GM12878 (cell line): ENCODE measurements around the gene SKOR2. TPM values are rescaled to one million over a fixed set of nuclear protein-coding genes. Genes with fewer than 3 reads are reported as not detected.

ENCODE experiments used
- BMI1 ChIP-seq: fragments of 450-650 bp; IDR thresholded peaks from 2 replicates; pipeline ENCODE4 v1.6.1; 2016; ENCODE audit warnings: mild to moderate bottlenecking, moderate library complexity, borderline replicate concordance
- HCFC1 ChIP-seq: fragments of 150-350 bp; IDR thresholded peaks from 2 replicates; pipeline ENCODE4 v1.6.1; 2014; ENCODE audit warnings: low read length
- HDAC6 ChIP-seq: fragments of 200-600 bp; sonication (generic); IDR thresholded peaks from one replicate; pipeline ENCODE4 v1.8.0; 2017; ENCODE audit warnings: antibody characterized with exemption; ENCODE audit not compliant: unreplicated experiment
- JUND ChIP-seq: IDR thresholded peaks from 2 replicates; pipeline ENCODE4 v1.6.1; 2012; ENCODE audit warnings: low read depth, mild to moderate bottlenecking, low read length, improper control_type of control experiment, moderate library complexity
- KLF5 ChIP-seq: fragments of 450-650 bp; IDR thresholded peaks from 2 replicates; pipeline ENCODE4 v1.6.1; 2014; ENCODE audit warnings: mild to moderate bottlenecking; ENCODE audit not compliant: partially characterized antibody
- PAX5 ChIP-seq: IDR thresholded peaks from 2 replicates; pipeline ENCODE4 v1.6.1; 2011; ENCODE audit warnings: low read depth, low read length, borderline replicate concordance
- RAD21 ChIP-seq: IDR thresholded peaks from 2 replicates; pipeline ENCODE4 v1.6.1; 2011; ENCODE audit warnings: mild to moderate bottlenecking, low read depth, low read length, moderate library complexity; ENCODE audit not compliant: insufficient read depth
- RUNX3 ChIP-seq: IDR thresholded peaks from 2 replicates; pipeline ENCODE4 v1.6.1; 2012; ENCODE audit warnings: low read length, inconsistent platforms
- SREBF1 ChIP-seq: IDR thresholded peaks from 2 replicates; pipeline ENCODE4 v1.6.1; 2012; ENCODE audit warnings: mild to moderate bottlenecking, low read length
- STAT1 ChIP-seq: fragments of 450-650 bp; conservative IDR thresholded peaks from 2 replicates; pipeline ENCODE4 v1.6.1; 2014; ENCODE audit warnings: antibody characterized with exemption, mild to moderate bottlenecking
- ZNF622 ChIP-seq: fragments of 450-650 bp; IDR thresholded peaks from 2 replicates; pipeline ENCODE4 v1.6.1; 2017; ENCODE audit warnings: mild to moderate bottlenecking, inconsistent platforms
- polyA plus RNA-seq, 11 experiments: library from polyadenylated mRNA; depleted of rRNA in 4 of 11; unstranded in 6 of 11; stranded (reverse) in 5 of 11; fragments of >200 nt; fragmentation: Nextera tagmentation in 4 of 11; fragmentation: Illumina TruSeq in 1 of 11; extraction: Ambion mirVana in 4 of 11; extraction: Trizol in 1 of 11; gene quantifications; 1 replicate in 1 of 11; 2 replicates in 10 of 11; pipeline versions ENCODE4 v1.2.1 to v1.2.3, GENCODE V29; 2011 to 2016; ENCODE audit warnings: inconsistent platforms in 2 of 11, missing spikeins in 2 of 11, low read depth in 1 of 11
- total RNA-seq, 4 experiments: library from RNA; depleted of rRNA in 3 of 4; stranded (reverse); fragments of >200 nt in 3 of 4; fragmentation: Illumina TruSeq in 1 of 4; extraction: Trizol in 1 of 4; gene quantifications; 2 replicates each; pipeline versions ENCODE4 v1.2.1 to v1.2.3, GENCODE V29; 2013 to 2021
- TF ChIP-seq, protein P1 (sequence below): fragments of 450-650 bp; formaldehyde crosslinking; IDR thresholded peaks from 2 replicates; pipeline ENCODE4 v1.4.0; 2022; ENCODE audit warnings: mild to moderate bottlenecking, moderate library complexity
- TF ChIP-seq, protein P2 (sequence below): fragments of 450-650 bp; IDR thresholded peaks from 2 replicates; pipeline ENCODE4 v1.6.1; 2016; ENCODE audit warnings: mild to moderate bottlenecking
- TF ChIP-seq, protein P3 (sequence below): fragments of 450-650 bp; IDR thresholded peaks from 2 replicates; pipeline ENCODE4 v1.6.1; 2017; ENCODE audit warnings: borderline replicate concordance

SKOR2 gene
- total and polyA plus RNA-seq, 10 of the 15 experiments (the other 5 are each of a cell fraction or from before 2014, with no cell fraction given): not detected

GRCh38 chr18:47261902-47262300 is 10.4 kb upstream of the SKOR2 start (continued):
- TF ChIP-seq, protein P1, sequence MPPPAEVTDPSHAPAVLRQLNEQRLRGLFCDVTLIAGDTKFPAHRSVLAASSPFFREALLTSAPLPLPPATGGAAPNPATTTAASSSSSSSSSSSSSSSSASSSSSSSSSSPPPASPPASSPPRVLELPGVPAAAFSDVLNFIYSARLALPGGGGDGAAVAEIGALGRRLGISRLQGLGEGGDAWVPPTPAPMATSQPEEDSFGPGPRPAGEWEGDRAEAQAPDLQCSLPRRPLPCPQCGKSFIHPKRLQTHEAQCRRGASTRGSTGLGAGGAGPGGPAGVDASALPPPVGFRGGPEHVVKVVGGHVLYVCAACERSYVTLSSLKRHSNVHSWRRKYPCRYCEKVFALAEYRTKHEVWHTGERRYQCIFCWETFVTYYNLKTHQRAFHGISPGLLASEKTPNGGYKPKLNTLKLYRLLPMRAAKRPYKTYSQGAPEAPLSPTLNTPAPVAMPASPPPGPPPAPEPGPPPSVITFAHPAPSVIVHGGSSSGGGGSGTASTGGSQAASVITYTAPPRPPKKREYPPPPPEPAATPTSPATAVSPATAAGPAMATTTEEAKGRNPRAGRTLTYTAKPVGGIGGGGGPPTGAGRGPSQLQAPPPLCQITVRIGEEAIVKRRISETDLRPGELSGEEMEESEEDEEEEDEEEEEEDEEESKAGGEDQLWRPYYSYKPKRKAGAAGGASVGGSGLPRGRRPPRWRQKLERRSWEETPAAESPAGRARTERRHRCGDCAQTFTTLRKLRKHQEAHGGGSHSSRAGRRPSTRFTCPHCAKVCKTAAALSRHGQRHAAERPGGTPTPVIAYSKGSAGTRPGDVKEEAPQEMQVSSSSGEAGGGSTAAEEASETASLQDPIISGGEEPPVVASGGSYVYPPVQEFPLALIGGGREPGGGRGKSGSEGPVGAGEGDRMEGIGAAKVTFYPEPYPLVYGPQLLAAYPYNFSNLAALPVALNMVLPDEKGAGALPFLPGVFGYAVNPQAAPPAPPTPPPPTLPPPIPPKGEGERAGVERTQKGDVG (CRISPR knock-in tag): no peak
- no peak for TF ChIP-seq PAX5
- no peak for TF ChIP-seq RUNX3
- no peak for TF ChIP-seq RAD21
- TF ChIP-seq, protein P2, sequence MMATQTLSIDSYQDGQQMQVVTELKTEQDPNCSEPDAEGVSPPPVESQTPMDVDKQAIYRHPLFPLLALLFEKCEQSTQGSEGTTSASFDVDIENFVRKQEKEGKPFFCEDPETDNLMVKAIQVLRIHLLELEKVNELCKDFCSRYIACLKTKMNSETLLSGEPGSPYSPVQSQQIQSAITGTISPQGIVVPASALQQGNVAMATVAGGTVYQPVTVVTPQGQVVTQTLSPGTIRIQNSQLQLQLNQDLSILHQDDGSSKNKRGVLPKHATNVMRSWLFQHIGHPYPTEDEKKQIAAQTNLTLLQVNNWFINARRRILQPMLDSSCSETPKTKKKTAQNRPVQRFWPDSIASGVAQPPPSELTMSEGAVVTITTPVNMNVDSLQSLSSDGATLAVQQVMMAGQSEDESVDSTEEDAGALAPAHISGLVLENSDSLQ: no peak
- TF ChIP-seq BMI1: no peak
- no peak for TF ChIP-seq HCFC1
- TF ChIP-seq KLF5: no peak
- no peak for TF ChIP-seq STAT1
- no peak for TF ChIP-seq HDAC6
- no peak for TF ChIP-seq ZNF622
- no peak for TF ChIP-seq SREBF1
- TF ChIP-seq, protein P3, sequence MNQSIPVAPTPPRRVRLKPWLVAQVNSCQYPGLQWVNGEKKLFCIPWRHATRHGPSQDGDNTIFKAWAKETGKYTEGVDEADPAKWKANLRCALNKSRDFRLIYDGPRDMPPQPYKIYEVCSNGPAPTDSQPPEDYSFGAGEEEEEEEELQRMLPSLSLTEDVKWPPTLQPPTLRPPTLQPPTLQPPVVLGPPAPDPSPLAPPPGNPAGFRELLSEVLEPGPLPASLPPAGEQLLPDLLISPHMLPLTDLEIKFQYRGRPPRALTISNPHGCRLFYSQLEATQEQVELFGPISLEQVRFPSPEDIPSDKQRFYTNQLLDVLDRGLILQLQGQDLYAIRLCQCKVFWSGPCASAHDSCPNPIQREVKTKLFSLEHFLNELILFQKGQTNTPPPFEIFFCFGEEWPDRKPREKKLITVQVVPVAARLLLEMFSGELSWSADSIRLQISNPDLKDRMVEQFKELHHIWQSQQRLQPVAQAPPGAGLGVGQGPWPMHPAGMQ: no peak
- no peak for TF ChIP-seq JUND
